HAP-1 (cell line): ENCODE results near the gene PGPEP1.
"Not testable (repeated sequence)": the region's sequence is repeated elsewhere in the genome, so short reads cannot be mapped to it uniquely, and the experiment has no call there.

Source experiments
- DNase-seq, 2 experiments: peaks; one replicate each; pipeline ENCODE4 v3.0.0-alpha.2; 2016 to 2020; ENCODE audit warnings: low spot score in 2 of 2
- H3K27me3 ChIP-seq: fragments of 250-450 bp; sonication (Bioruptor Pico); 2 replicates; pipeline ENCODE4 v1.5.1; 2020; ENCODE audit warnings: low read depth, mild to moderate bottlenecking, moderate library complexity
- H3K36me3 ChIP-seq: fragments of 250-450 bp; sonication (Bioruptor Pico); replicated peaks from 2 replicates; pipeline ENCODE4 v1.5.1; 2020; ENCODE audit warnings: mild to moderate bottlenecking
- H3K4me1 ChIP-seq: fragments of 250-450 bp; sonication (Bioruptor Pico); 2 replicates; pipeline ENCODE4 v1.5.1; 2020; ENCODE audit warnings: mild to moderate bottlenecking
- H3K4me3 ChIP-seq: fragments of 250-450 bp; sonication (Bioruptor Pico); 2 replicates; pipeline ENCODE4 v1.5.1; 2020; ENCODE audit warnings: mild to moderate bottlenecking, moderate library complexity
- H3K9me3 ChIP-seq: fragments of 250-450 bp; sonication (Bioruptor Pico); 2 replicates; pipeline ENCODE4 v1.5.1; 2020; ENCODE audit warnings: mild to moderate bottlenecking, moderate library complexity
- in situ Hi-C: fragments of 300-500 bp; cut with MboI; formaldehyde crosslinking; loops from 3 replicates; pipeline ENCODE4 v1.14.3; 2020; ENCODE audit warnings: low sequenced_read_pairs, inconsistent platforms, mixed read lengths

PGPEP1 gene

GRCh38 chr19:18313398-18313797 lies 27.0 kb upstream of the PGPEP1 start:
- H3K4me1 ChIP-seq: no peaks in the 10 kb centered on the region
- H3K9me3 ChIP-seq: no peaks in the 10 kb centered on the region
- in situ Hi-C loops: no loop called here
- H3K36me3 ChIP-seq: peaks cover 79% of the 10 kb centered on the region
- no peak for DNase-seq
- H3K4me3 ChIP-seq: no peak overlapping the region
- no peaks in the 10 kb centered on the region for H3K27me3 ChIP-seq

- no peak overlapping the region for H3K4me3 ChIP-seq
Observed at GRCh38 chr19:18317961-18318800, 22.2 kb upstream of the PGPEP1 start.

GRCh38 chr19:18319591-18320135 lies 20.7 kb upstream of the PGPEP1 start:
- Histone ChIP-seq H3K4me1 (peaks cover 12% of the 10 kb centered on the region), H3K9me3 (no peaks in the 10 kb centered on the region), H3K27me3 (no peaks in the 10 kb centered on the region), H3K36me3 (peaks cover 32% of the 10 kb centered on the region), H3K4me3 (no peak overlapping the region)
- no peak for DNase-seq
- in situ Hi-C loops: loop anchor here (5.0 kb wide), 1 partner anchor 42 kb away; no protein-coding TSS in a partner anchor

More at GRCh38 chr19:18317961-18318800, 22.2 kb upstream of the PGPEP1 start:
- peaks cover 7% of the 10 kb centered on the region; the same call in 1 of the 2 replicates for H3K4me1 ChIP-seq
- peaks cover 46% of the 10 kb centered on the region for H3K36me3 ChIP-seq
- no peaks in the 10 kb centered on the region for H3K27me3 ChIP-seq
- no peaks in the 10 kb centered on the region for H3K9me3 ChIP-seq
- in situ Hi-C loops: no loop called here
- DNase-seq: no peak

GRCh38 chr19:18320865-18321733 lies 19.3 kb upstream of the PGPEP1 start:
- no peak for DNase-seq
- no peaks in the 10 kb centered on the region for H3K27me3 ChIP-seq
- H3K4me1 ChIP-seq: peaks cover 12% of the 10 kb centered on the region
- peak overlapping the region; percentile 90 for H3K4me3 ChIP-seq
- H3K36me3 ChIP-seq: peaks cover 18% of the 10 kb centered on the region; the same call in 1 of the 2 replicates
- no peaks in the 10 kb centered on the region for H3K9me3 ChIP-seq
- in situ Hi-C loops: loop anchor here (5.0 kb wide), 1 partner anchor 44 kb away; no protein-coding TSS in a partner anchor

- peaks cover 18% of the 10 kb centered on the region; the same call in 1 of the 2 replicates for H3K36me3 ChIP-seq
- H3K27me3 ChIP-seq: no peaks in the 10 kb centered on the region
- DNase-seq: no peak
- peaks cover 12% of the 10 kb centered on the region for H3K4me1 ChIP-seq
- peak overlapping the region; percentile 90 for H3K4me3 ChIP-seq
- H3K9me3 ChIP-seq: no peaks in the 10 kb centered on the region
- in situ Hi-C loops: loop anchor here (5.0 kb wide), 1 partner anchor 44 kb away; no protein-coding TSS in a partner anchor
Observed at GRCh38 chr19:18321734-18322102, 18.7 kb upstream of the PGPEP1 start.

GRCh38 chr19:18322318-18322758 lies 18.1 kb upstream of the PGPEP1 start:
- Histone ChIP-seq H3K4me1 (peaks cover 12% of the 10 kb centered on the region), H3K9me3 (no peaks in the 10 kb centered on the region), H3K27me3 (no peaks in the 10 kb centered on the region), H3K4me3 (peak overlapping the region; percentile 90), H3K36me3 (peaks cover 18% of the 10 kb centered on the region; the same call in 1 of the 2 replicates)
- peak; percentile 47 to 77 for DNase-seq
- in situ Hi-C loops: loop anchor here (5.0 kb wide), 1 partner anchor 45 kb away; no protein-coding TSS in a partner anchor

GRCh38 chr19:18322759-18323460 lies 17.5 kb upstream of the PGPEP1 start, which contains the start of gene LSM4:
Gene LSM4 (minus strand): TSS chr19:18323076. CDS start chr19:18323020, 56 bp downstream.
- DNase-seq: peak; percentile 98 to 99
- in situ Hi-C loops: loop anchor here (5.0 kb wide), 1 partner anchor 46 kb away; no protein-coding TSS in a partner anchor
- Histone ChIP-seq H3K36me3 (peaks cover 13% of the 10 kb centered on the region; the same call in 1 of the 2 replicates), H3K9me3 (no peaks in the 10 kb centered on the region), H3K4me1 (peaks cover 12% of the 10 kb centered on the region), H3K27me3 (no peaks in the 10 kb centered on the region), H3K4me3 (peak within 1 kb of the TSS; percentile 90)

- DNase-seq, H3K27me3 ChIP-seq, H3K9me3 ChIP-seq, H3K4me3 ChIP-seq: not testable (repeated sequence)
- Histone ChIP-seq H3K36me3 (peaks cover 10% of the 10 kb centered on the region; the same call in 1 of the 2 replicates), H3K4me1 (peaks cover 17% of the 10 kb centered on the region)
- in situ Hi-C loops: loop anchor here (5.0 kb wide), 1 partner anchor 47 kb away; no protein-coding TSS in a partner anchor
Observed at GRCh38 chr19:18324373-18324731, 16.0 kb upstream of the PGPEP1 start.

- no peak overlapping the region for H3K4me3 ChIP-seq
- no peak for DNase-seq
- H3K9me3 ChIP-seq: no peaks in the 10 kb centered on the region
- no peaks in the 10 kb centered on the region for H3K36me3 ChIP-seq
- H3K27me3 ChIP-seq: no peaks in the 10 kb centered on the region
- in situ Hi-C loops: no loop called here
- peaks cover 12% of the 10 kb centered on the region for H3K4me1 ChIP-seq
Observed at GRCh38 chr19:18326772-18327171, 13.6 kb upstream of the PGPEP1 start.

GRCh38 chr19:18328340-18329034 lies 11.9 kb upstream of the PGPEP1 start:
- H3K36me3 ChIP-seq: no peaks in the 10 kb centered on the region
- peak; percentile 93 to 100 for DNase-seq
- peaks cover 7% of the 10 kb centered on the region for H3K4me1 ChIP-seq
- peak overlapping the region; percentile 21 for H3K4me3 ChIP-seq
- no peaks in the 10 kb centered on the region for H3K27me3 ChIP-seq
- in situ Hi-C loops: no loop called here
- H3K9me3 ChIP-seq: no peaks in the 10 kb centered on the region

GRCh38 chr19:18329035-18329376 lies 11.4 kb upstream of the PGPEP1 start:
- H3K4me1 ChIP-seq: peaks cover 5% of the 10 kb centered on the region
- H3K4me3 ChIP-seq: peak overlapping the region; percentile 21
- no peaks in the 10 kb centered on the region for H3K27me3 ChIP-seq
- in situ Hi-C loops: no loop called here
- H3K36me3 ChIP-seq: no peaks in the 10 kb centered on the region
- DNase-seq: no peak
- no peaks in the 10 kb centered on the region for H3K9me3 ChIP-seq

GRCh38 chr19:18330868-18331267 lies 9.5 kb upstream of the PGPEP1 start:
- Histone ChIP-seq H3K4me1 (peaks cover 5% of the 10 kb centered on the region), H3K27me3 (no peaks in the 10 kb centered on the region), H3K9me3 (no peaks in the 10 kb centered on the region), H3K4me3 (no peak overlapping the region), H3K36me3 (no peaks in the 10 kb centered on the region)
- in situ Hi-C loops: no loop called here
- DNase-seq: no peak
